Activated CD8-positive, alpha-beta T cell treated with anti-CD3 and anti-CD28 coated beads, Interleukin-2, amount 10 ng/mL, durations not matched to agents 7 days and 5 days (primary cell): ENCODE results near the gene ATP12A. TPM values are rescaled to one million over a fixed set of nuclear protein-coding genes. Genes with fewer than 3 reads are reported as not detected.

Experiments used
- ATAC-seq: fragments of 150-1000 bp; cut with Tn5 transposase; one replicate; pipeline ENCODE4 v1.10.0; 2021; ENCODE audit warnings: moderate library complexity
- CTCF ChIA-PET: fragments of 350-600 bp; sonication (Branson Sonifier 250); formaldehyde crosslinking; loops from one replicate; lab custom pipeline; 2021; ENCODE audit warnings: antibody characterized with exemption; lab: Charles Lee
- POLR2A ChIA-PET: fragments of 350-600 bp; sonication (Branson Sonifier 250); formaldehyde crosslinking; loops from one replicate; lab custom pipeline; 2021; ENCODE audit warnings: antibody characterized with exemption; lab: Charles Lee
- DNase-seq: peaks from one replicate; pipeline ENCODE4 v3.0.0-alpha.2; 2020
- H3K27ac Mint-ChIP-seq: one replicate; pipeline ENCODE4 v1.8.0; 2021; ENCODE audit warnings: mild to moderate bottlenecking, mixed read lengths
- H3K27me3 Mint-ChIP-seq: one replicate; pipeline ENCODE4 v1.8.0; 2021; ENCODE audit warnings: low read depth, mixed read lengths
- H3K36me3 Mint-ChIP-seq: one replicate; pipeline ENCODE4 v1.8.0; 2021; ENCODE audit warnings: low read depth, mixed read lengths
- H3K4me1 Mint-ChIP-seq: one replicate; pipeline ENCODE4 v1.8.0; 2021; ENCODE audit warnings: low read depth, mixed read lengths
- H3K4me3 Mint-ChIP-seq: one replicate; pipeline ENCODE4 v1.8.0; 2021; ENCODE audit warnings: mild to moderate bottlenecking, mixed read lengths
- H3K9me3 Mint-ChIP-seq: one replicate; pipeline ENCODE4 v1.8.0; 2022; ENCODE audit warnings: mixed read lengths; ENCODE audit not compliant: insufficient read depth
- total RNA-seq, 2 experiments: library from RNA; stranded (reverse); gene quantifications; one replicate each; pipeline ENCODE4 v1.2.3, GENCODE V29; 2021

ATP12A gene
- total RNA-seq, 2 experiments from 2014 or later = 0.05 to 0.08 TPM

DNA sequence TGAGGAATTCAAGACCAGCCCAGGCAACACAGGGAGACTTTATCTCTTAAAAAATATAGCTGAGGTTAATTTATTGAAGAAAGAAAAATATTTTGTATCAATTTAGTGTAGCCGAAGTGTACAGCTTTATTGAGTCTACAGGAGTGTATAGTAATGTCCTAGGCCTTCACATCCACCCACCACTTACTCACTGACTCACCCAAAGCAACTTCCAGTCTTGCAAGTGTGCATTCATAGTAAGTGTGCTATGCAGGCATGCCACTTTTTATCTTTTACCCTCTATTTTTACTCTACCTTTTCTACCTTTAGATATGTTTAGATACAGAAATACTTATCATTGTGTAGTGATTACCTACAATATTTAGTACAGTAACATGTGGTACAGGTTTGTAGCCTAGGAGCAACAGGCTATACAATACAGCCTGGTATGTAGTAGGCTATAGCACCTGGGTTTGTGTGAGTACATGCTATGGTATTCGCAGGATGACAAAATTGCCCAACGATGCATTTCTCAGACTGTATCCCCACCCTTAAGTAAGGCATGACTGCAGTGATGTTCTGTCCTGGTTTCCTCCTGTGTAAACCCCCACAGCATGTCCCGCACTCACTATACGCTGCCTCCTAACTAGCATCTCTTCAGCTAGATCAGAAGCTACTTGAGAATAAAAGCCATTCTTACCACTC lies 15.3 kb upstream of the ATP12A start:
- H3K4me3 Mint-ChIP-seq = no peak overlapping the region
- H3K27ac Mint-ChIP-seq = no peak overlapping the region
- ChIA-PET POLR2A (no interaction called here), CTCF (interaction anchor here (1.1 kb wide), 1 partner anchor 23 kb away, joined by 3 read pairs; no protein-coding TSS in a partner anchor)
- ATAC-seq (no peak), DNase-seq (no peak)
- no peaks in the 10 kb centered on the region for H3K36me3 Mint-ChIP-seq
- no peaks in the 10 kb centered on the region for H3K4me1 Mint-ChIP-seq
- H3K9me3 Mint-ChIP-seq = no peaks in the 10 kb centered on the region
- peaks cover 15% of the 10 kb centered on the region for H3K27me3 Mint-ChIP-seq

DNA sequence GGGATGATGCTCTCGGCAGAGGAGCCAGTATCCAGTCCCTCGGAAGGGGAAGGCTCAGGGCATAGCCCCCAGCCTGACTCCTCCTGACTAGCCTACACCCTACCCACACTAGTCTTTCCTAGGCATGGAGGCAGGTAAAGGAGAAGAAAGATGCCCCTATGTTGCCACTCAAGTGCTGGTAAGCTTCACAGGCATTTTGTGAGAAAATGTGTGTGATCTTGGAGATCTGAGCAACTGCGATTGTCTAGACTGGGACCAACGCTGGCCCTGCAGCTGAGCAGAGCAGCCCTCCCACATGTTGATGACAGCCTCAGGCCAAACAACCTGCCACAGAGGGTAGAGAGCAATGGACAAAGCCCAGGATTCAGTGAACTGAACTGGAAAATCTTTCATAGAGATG lies 11.7 kb upstream of the ATP12A start:
- no peaks in the 10 kb centered on the region for H3K9me3 Mint-ChIP-seq
- CTCF ChIA-PET = interaction anchor here (1.0 kb wide), 2 partner anchors 62 to 89 kb away, joined by 3 to 4 read pairs; no protein-coding TSS in a partner anchor
- peaks cover 23% of the 10 kb centered on the region for H3K27me3 Mint-ChIP-seq
- DNase-seq (no peak), ATAC-seq (no peak)
- no peaks in the 10 kb centered on the region for H3K36me3 Mint-ChIP-seq
- POLR2A ChIA-PET = no interaction called here
- H3K4me1 Mint-ChIP-seq = peaks cover 11% of the 10 kb centered on the region
- no peak overlapping the region for H3K27ac Mint-ChIP-seq
- H3K4me3 Mint-ChIP-seq = no peak overlapping the region

DNA sequence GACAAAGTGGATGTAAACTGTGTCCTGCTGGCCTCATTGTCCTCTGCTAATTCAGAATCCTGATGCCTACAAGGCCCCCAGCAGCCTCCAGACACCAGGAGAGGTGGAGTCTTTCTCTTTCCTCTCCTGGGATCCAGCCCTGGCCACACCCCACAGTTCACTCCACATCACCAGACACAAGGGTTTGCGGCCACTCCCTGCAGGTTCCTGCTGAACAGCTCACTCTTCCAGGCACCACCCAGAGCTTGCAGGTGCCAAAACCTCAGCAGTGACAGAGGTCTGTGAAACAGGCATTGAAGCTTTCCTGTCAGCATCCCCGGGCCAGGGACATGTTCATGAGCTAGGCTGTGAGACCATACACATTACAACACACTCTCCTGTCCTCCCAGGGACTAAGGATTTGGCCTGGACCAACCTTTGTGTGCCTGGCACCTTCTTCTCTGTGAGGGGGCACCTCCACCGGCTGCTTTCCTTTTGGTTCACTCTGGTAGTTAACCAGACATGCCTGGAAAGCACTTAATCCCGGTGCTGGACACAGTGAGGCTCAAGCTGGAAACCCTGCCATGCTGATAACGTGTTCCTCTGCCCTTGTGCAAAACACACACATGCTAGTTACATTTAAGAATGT lies 11.1 kb upstream of the ATP12A start:
- no peak overlapping the region for H3K27ac Mint-ChIP-seq
- DNase-seq = no peak
- no peaks in the 10 kb centered on the region for H3K9me3 Mint-ChIP-seq
- H3K27me3 Mint-ChIP-seq = peaks cover 23% of the 10 kb centered on the region
- no peaks in the 10 kb centered on the region for H3K36me3 Mint-ChIP-seq
- no peak for ATAC-seq
- peaks cover 11% of the 10 kb centered on the region for H3K4me1 Mint-ChIP-seq
- ChIA-PET CTCF (interaction anchor here (1.0 to 1.5 kb wide), 2 partner anchors 14 to 63 kb away, joined by 4 to 5 read pairs; no protein-coding TSS in a partner anchor), POLR2A (no interaction called here)
- no peak overlapping the region for H3K4me3 Mint-ChIP-seq

- Mint-ChIP-seq H3K4me3 (no peak overlapping the region), H3K9me3 (no peaks in the 10 kb centered on the region), H3K36me3 (no peaks in the 10 kb centered on the region), H3K4me1 (peaks cover 11% of the 10 kb centered on the region), H3K27me3 (peaks cover 25% of the 10 kb centered on the region), H3K27ac (no peak overlapping the region)
- ChIA-PET POLR2A (interaction anchor here (1.2 kb wide), 1 partner anchor 64 kb away, joined by 3 read pairs; no protein-coding TSS in a partner anchor), CTCF (interaction anchor here (0.8 to 1.5 kb wide), 5 partner anchors 8 to 91 kb away, joined by 3 to 8 read pairs (median 4); no protein-coding TSS in a partner anchor)
- DNase-seq (no peak), ATAC-seq (no peak)
These were observed 10.0 kb upstream of the ATP12A start for GRCh38 chr13:24670174-24670573.

DNA sequence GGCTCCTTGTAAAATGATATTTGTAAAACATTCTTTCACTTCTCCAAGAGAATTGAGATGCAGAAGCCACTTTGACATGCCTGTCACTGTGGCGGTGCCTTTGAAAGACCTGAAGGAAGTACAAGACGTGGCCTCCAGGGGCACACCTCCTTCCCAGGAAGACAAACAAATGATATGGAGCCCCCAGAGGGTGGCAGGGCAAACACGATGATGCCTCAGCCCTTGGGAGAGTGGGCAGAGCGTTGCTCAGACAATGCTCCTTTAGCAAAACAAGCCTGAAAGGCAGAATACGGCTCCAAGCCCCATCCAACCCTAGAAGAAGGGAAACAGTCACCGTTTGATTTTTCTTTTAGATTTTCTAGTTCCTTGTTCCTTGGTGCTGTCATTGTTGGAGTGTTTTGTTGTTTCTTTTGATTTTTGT lies 9.2 kb upstream of the ATP12A start:
- ATAC-seq = peak; percentile 55
- ChIA-PET POLR2A (interaction anchor here (1.2 kb wide), 1 partner anchor 65 kb away, joined by 3 read pairs; no protein-coding TSS in a partner anchor), CTCF (interaction anchor here (0.8 to 1.5 kb wide), 5 partner anchors 9 to 92 kb away, joined by 3 to 8 read pairs (median 4); no protein-coding TSS in a partner anchor)
- no peak overlapping the region for H3K27ac Mint-ChIP-seq
- no peak overlapping the region for H3K4me3 Mint-ChIP-seq
- no peak for DNase-seq
- H3K27me3 Mint-ChIP-seq = peaks cover 25% of the 10 kb centered on the region
- no peaks in the 10 kb centered on the region for H3K36me3 Mint-ChIP-seq
- H3K9me3 Mint-ChIP-seq = no peaks in the 10 kb centered on the region
- peaks cover 11% of the 10 kb centered on the region for H3K4me1 Mint-ChIP-seq

- peak; percentile 36 for DNase-seq
- no peak overlapping the region for H3K27ac Mint-ChIP-seq
- peaks cover 11% of the 10 kb centered on the region for H3K4me1 Mint-ChIP-seq
- H3K9me3 Mint-ChIP-seq = no peaks in the 10 kb centered on the region
- ChIA-PET CTCF (interaction anchor here (1.0 to 2.1 kb wide), 7 partner anchors 12 to 92 kb away, joined by 3 to 15 read pairs (median 5); no protein-coding TSS in a partner anchor), POLR2A (no interaction called here)
- ATAC-seq = peak; percentile 44
- H3K4me3 Mint-ChIP-seq = no peak overlapping the region
- peaks cover 25% of the 10 kb centered on the region for H3K27me3 Mint-ChIP-seq
- H3K36me3 Mint-ChIP-seq = no peaks in the 10 kb centered on the region
These were observed 8.7 kb upstream of the ATP12A start for GRCh38 chr13:24671386-24672113.

DNA sequence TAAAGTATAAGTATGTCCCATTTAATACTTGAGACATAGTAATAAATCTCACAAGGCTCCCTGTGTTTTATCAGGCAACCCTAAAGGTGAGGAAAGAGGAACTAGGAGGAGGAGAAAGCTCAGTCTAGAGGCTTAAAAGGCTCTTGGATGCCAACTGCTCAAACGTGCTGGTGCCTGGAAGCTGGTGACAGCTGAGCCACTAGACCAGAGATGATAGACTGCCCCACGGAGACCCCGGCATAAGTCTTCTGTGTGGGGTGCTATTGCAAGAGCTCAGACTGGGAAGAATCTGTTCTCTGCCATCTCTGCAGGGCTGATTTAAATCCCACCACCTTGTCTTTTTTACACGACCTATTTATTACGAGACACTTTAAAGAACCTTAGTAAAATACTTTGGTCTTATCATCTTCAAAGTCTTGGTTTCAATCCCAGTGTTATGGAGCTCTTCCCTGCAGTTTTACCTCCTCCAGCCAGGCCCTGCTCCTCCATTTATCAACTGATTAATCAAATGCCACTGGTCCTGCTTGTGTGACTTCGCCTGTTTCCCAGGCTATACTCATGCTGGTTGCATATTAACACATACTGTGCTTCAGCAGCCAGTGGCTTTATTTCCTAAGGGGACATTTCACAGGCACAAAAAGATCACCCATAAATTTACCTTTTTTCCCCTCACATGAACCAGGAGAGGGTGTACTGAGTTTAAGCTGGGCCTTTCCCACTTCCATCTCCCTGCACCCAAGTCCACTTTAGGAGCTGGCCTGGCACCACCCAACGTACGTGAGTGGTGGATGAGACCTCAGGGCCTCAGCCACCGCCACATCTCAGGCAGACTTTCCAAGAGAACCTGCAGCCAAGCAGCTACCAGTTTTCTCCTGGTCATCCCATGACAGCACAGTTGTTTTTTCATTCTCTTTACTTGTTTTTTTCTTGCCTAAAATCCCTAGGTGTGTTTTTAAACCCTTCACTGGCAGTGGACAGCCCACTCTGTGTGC lies 7.8 kb upstream of the ATP12A start:
- DNase-seq = no peak
- Mint-ChIP-seq H3K9me3 (no peaks in the 10 kb centered on the region), H3K4me1 (peaks cover 11% of the 10 kb centered on the region), H3K36me3 (no peaks in the 10 kb centered on the region), H3K27ac (no peak overlapping the region), H3K27me3 (peaks cover 24% of the 10 kb centered on the region), H3K4me3 (no peak overlapping the region)
- no peak for ATAC-seq
- POLR2A ChIA-PET = interaction anchor here (0.6 kb wide), 1 partner anchor 69 kb away, joined by 4 read pairs; no protein-coding TSS in a partner anchor
- CTCF ChIA-PET = interaction anchor here (0.8 to 2.2 kb wide), 11 partner anchors 9 to 93 kb away, joined by 3 to 21 read pairs (median 4); no protein-coding TSS in a partner anchor

DNA sequence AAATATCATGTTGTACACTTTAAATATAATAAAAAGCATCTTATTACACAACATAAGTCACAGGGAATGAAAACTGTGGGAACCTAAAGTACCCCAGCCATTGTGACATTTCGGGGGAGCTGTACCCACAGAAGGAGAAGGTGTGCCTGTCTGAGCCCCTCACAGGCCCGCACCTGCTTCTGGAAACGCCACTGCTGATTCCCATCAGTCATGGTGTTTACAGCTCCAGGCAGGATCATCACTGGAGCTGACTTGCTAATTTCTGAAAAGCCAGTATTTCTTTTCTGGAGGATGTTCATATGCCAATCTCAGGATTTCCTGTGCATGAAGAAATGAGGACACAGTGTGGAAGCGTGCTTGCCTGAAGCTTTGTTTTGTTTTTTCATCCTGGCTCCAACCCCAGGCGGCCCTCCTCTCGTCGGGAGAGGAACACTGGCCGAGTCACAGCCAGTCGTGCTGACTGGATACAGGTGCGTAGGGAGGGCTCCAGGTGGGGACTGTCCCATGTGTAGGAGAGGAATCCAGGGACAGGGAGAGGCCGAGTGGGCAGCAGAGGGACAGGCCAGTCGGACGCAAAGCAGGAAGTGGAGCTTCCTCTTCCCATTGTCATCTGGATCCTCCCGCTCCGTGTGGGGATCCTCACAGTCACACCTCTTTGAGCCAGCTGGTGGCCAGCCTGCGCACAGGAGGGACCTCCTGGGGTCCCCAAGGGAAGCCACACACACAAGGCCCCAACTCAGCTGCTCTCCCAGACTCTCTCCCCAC lies 4.2 kb upstream of the ATP12A start:
- peaks cover 31% of the 10 kb centered on the region for H3K27me3 Mint-ChIP-seq
- CTCF ChIA-PET = no interaction called here
- no peaks in the 10 kb centered on the region for H3K36me3 Mint-ChIP-seq
- H3K4me1 Mint-ChIP-seq = peaks cover 12% of the 10 kb centered on the region
- no peak overlapping the region for H3K4me3 Mint-ChIP-seq
- POLR2A ChIA-PET = no interaction called here
- DNase-seq = no peak
- H3K9me3 Mint-ChIP-seq = no peaks in the 10 kb centered on the region
- H3K27ac Mint-ChIP-seq = no peak overlapping the region
- ATAC-seq = no peak

- ChIA-PET POLR2A (no interaction called here), CTCF (interaction anchor here (0.6 to 0.7 kb wide), 3 partner anchors 45 to 352 kb away, joined by 3 to 4 read pairs (median 3); no protein-coding TSS in a partner anchor)
- ATAC-seq = no peak
- Mint-ChIP-seq H3K4me3 (no peak overlapping the region), H3K9me3 (no peaks in the 10 kb centered on the region), H3K36me3 (no peaks in the 10 kb centered on the region), H3K27ac (no peak overlapping the region), H3K27me3 (peaks cover 37% of the 10 kb centered on the region), H3K4me1 (peaks cover 10% of the 10 kb centered on the region)
- DNase-seq = no peak
These were observed 2.1 kb upstream of the ATP12A start for GRCh38 chr13:24678151-24678550.

DNA sequence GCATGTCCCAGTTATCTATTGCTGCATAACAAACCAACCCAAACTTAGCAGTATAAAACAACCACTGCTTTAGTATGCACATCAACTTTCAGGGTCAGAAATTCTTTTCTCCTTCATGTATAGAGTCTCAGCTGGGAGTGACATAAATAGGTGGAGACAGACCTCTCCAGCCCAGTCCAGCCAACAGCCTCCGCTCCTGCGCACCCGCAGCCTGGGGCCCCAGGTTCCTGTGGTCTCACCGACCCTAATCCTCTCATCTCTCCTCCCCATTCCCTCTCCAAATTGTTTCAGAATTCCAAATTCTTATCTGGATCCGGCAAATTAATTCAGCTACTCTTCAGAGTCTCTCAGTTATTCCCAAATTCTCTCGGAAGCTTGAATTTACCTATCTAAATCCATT lies 522 bp upstream of the ATP12A start:
- H3K27ac Mint-ChIP-seq = no peak overlapping the region
- H3K4me3 Mint-ChIP-seq = peak overlapping the region; percentile 23
- no peak for ATAC-seq
- peaks cover 33% of the 10 kb centered on the region for H3K27me3 Mint-ChIP-seq
- no peaks in the 10 kb centered on the region for H3K36me3 Mint-ChIP-seq
- no peak for DNase-seq
- ChIA-PET POLR2A (no interaction called here), CTCF (no interaction called here)
- peaks cover 26% of the 10 kb centered on the region for H3K4me1 Mint-ChIP-seq
- H3K9me3 Mint-ChIP-seq = no peaks in the 10 kb centered on the region
